ENCODE results near the gene VPS13D. TPM values are rescaled to one million over a fixed set of nuclear protein-coding genes. Genes with fewer than 3 reads are reported as not detected.

VPS13D gene
- total RNA-seq, 1 donor from 2014 or later, result 68.2 TPM

- intact Hi-C loops (cut with DNase I), result no loop called here
- DNase-seq (ENCODE audit: low spot score), result peak; percentile 27
Observed at GRCh38 chr1:12544992-12545391, 315.2 kb downstream of the VPS13D start.

- intact Hi-C loops (cut with DNase I), result no loop called here
- peak; percentile 78 for DNase-seq (ENCODE audit: low spot score)
Observed at GRCh38 chr1:12546771-12547585, 317.1 kb downstream of the VPS13D start.

- intact Hi-C loops (cut with DNase I), result loop anchor here (2.0 kb wide), 1 partner anchor 45 kb away; no protein-coding TSS in a partner anchor
- DNase-seq (ENCODE audit: low spot score), result peak; percentile 53
Observed at GRCh38 chr1:12547586-12548225, 317.9 kb downstream of the VPS13D start.

- DNase-seq (ENCODE audit: low spot score), result peak; percentile 50
Observed at GRCh38 chr1:12548279-12548972, 318.6 kb downstream of the VPS13D start.

GRCh38 chr1:12548973-12549459 is 319.2 kb downstream of the VPS13D start:
- DNase-seq (ENCODE audit: low spot score), result peak; percentile 76
- intact Hi-C loops (cut with DNase I), result loop anchor here (2.0 kb wide), 1 partner anchor 44 kb away; no protein-coding TSS in a partner anchor

More at GRCh38 chr1:12548279-12548972, 318.6 kb downstream of the VPS13D start:
- intact Hi-C loops (cut with DNase I), result loop anchor here (2.0 kb wide), 1 partner anchor 44 kb away; no protein-coding TSS in a partner anchor

- intact Hi-C loops (cut with DNase I), result loop anchor here (2.0 kb wide), 1 partner anchor 43 kb away; no protein-coding TSS in a partner anchor
- DNase-seq (ENCODE audit: low spot score), result no peak
Observed at GRCh38 chr1:12549460-12550349, 319.9 kb downstream of the VPS13D start.

GRCh38 chr1:12551584-12551983 is 321.8 kb downstream of the VPS13D start:
- no peak for DNase-seq (ENCODE audit: low spot score)
- intact Hi-C loops (cut with DNase I), result no loop called here

- intact Hi-C loops (cut with DNase I), result no loop called here
- peak; percentile 59 for DNase-seq (ENCODE audit: low spot score)
Observed at GRCh38 chr1:12552111-12552888, 322.5 kb downstream of the VPS13D start.

- DNase-seq (ENCODE audit: low spot score), result no peak
- intact Hi-C loops (cut with DNase I), result no loop called here
Observed at GRCh38 chr1:12552951-12553921, 323.4 kb downstream of the VPS13D start.

GRCh38 chr1:12553963-12554362 is 324.1 kb downstream of the VPS13D start:
- no peak for DNase-seq (ENCODE audit: low spot score)
- intact Hi-C loops (cut with DNase I), result no loop called here

- intact Hi-C loops (cut with DNase I), result no loop called here
- peak; percentile 41 for DNase-seq (ENCODE audit: low spot score)
Observed at GRCh38 chr1:12554521-12555305, 324.9 kb downstream of the VPS13D start.

GRCh38 chr1:12555411-12556367 is 325.9 kb downstream of the VPS13D start:
- no peak for DNase-seq (ENCODE audit: low spot score)
- intact Hi-C loops (cut with DNase I), result loop anchor here (2.0 kb wide), 1 partner anchor 63 kb away; the partner anchor contains the start of gene DHRS3

GRCh38 chr1:12556368-12556930 is 326.6 kb downstream of the VPS13D start:
- DNase-seq (ENCODE audit: low spot score), result no peak
- intact Hi-C loops (cut with DNase I), result loop anchor here (2.0 kb wide), 1 partner anchor 62 kb away; the partner anchor contains the start of gene DHRS3
